22Rv1 (cell line): ENCODE measurements around the gene SEC23A.

Experiments used
- ZFX ChIP-seq: fragments of 450-650 bp; IDR thresholded peaks from 2 replicates; pipeline ENCODE4 v1.6.1; 2017; ENCODE audit warnings: antibody characterized with exemption, borderline replicate concordance
- TF ChIP-seq, protein P1 (sequence below): fragments of 450-650 bp; IDR thresholded peaks from 2 replicates; pipeline ENCODE4 v1.5.1; 2017; ENCODE audit warnings: mild to moderate bottlenecking

DNA sequence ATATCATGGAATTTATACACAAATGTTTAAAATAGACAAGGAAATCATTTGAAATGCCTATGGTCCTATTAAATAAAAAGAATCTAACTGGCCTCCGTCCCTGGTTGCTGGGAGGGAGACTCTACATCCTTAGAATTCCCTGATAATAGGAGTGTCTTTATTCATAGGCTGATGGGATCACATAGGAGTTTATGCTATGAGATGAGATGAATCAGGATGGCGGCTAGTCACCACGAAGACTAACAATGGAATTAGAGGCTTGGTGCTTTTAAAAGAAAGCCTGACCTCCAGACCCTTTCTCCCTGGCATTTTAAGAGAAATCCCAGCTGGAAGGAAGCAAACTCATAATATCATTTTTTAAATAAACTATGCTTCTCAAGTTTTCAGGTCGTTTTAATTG, 69.7 kb downstream of the SEC23A start:
- TF ChIP-seq, protein P1, sequence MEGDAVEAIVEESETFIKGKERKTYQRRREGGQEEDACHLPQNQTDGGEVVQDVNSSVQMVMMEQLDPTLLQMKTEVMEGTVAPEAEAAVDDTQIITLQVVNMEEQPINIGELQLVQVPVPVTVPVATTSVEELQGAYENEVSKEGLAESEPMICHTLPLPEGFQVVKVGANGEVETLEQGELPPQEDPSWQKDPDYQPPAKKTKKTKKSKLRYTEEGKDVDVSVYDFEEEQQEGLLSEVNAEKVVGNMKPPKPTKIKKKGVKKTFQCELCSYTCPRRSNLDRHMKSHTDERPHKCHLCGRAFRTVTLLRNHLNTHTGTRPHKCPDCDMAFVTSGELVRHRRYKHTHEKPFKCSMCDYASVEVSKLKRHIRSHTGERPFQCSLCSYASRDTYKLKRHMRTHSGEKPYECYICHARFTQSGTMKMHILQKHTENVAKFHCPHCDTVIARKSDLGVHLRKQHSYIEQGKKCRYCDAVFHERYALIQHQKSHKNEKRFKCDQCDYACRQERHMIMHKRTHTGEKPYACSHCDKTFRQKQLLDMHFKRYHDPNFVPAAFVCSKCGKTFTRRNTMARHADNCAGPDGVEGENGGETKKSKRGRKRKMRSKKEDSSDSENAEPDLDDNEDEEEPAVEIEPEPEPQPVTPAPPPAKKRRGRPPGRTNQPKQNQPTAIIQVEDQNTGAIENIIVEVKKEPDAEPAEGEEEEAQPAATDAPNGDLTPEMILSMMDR = no peak
- no peak for TF ChIP-seq ZFX
